Neutrophil (primary cell): ENCODE measurements around the gene NKD1.
"Not testable (repeated sequence)": the region's sequence is repeated elsewhere in the genome, so short reads cannot be mapped to it uniquely, and the experiment has no call there.

ENCODE experiments used
- H3K27ac ChIP-seq: fragments of 200-600 bp; sonication (generic); 2 replicates; pipeline ENCODE4 v1.5.1; 2016; ENCODE audit warnings: mild to moderate bottlenecking, moderate library complexity
- H3K27me3 ChIP-seq: fragments of 200-600 bp; sonication (generic); 2 replicates; pipeline ENCODE4 v1.6.0; 2016; ENCODE audit warnings: mild to moderate bottlenecking
- H3K36me3 ChIP-seq: fragments of 200-600 bp; sonication (generic); 2 replicates; pipeline ENCODE4 v1.5.1; 2017
- H3K4me1 ChIP-seq, 2 experiments: fragments of 200-600 bp in 1 of 2; sonication (generic) in 1 of 2; 1 replicate in 1 of 2; 2 replicates in 1 of 2; pipeline versions ENCODE4 v1.5.1 to v1.6.1; 2013 to 2016; ENCODE audit warnings: low read depth in 1 of 2, low read length in 1 of 2, mild to moderate bottlenecking in 1 of 2, moderate library complexity in 1 of 2; ENCODE audit not compliant: control insufficient read depth in 1 of 2, insufficient read depth in 1 of 2
- H3K4me3 ChIP-seq, 2 experiments: fragments of 200-600 bp in 1 of 2; sonication (generic) in 1 of 2; 1 replicate in 1 of 2; 2 replicates in 1 of 2; pipeline ENCODE4 v1.5.1; 2013 to 2016; ENCODE audit warnings: low read depth in 1 of 2, low read length in 1 of 2, mild to moderate bottlenecking in 1 of 2, moderate library complexity in 1 of 2
- H3K9me3 ChIP-seq: fragments of 200-600 bp; sonication (generic); 2 replicates; pipeline ENCODE4 v1.5.1; 2016
- CTCF ChIP-seq: fragments of 200-600 bp; sonication (generic); IDR thresholded peaks from 2 replicates; pipeline ENCODE4 v1.5.1; 2016; ENCODE audit warnings: antibody characterized with exemption

The NKD1 gene

GRCh38 chr16:50573947-50574744, 25.9 kb downstream of the NKD1 start:
- no peaks in the 10 kb centered on the region for H3K27me3 ChIP-seq
- no peak overlapping the region for H3K4me3 ChIP-seq
- H3K36me3 ChIP-seq, result no peaks in the 10 kb centered on the region
- TF ChIP-seq CTCF, result no peak
- no peaks in the 10 kb centered on the region for H3K4me1 ChIP-seq
- H3K9me3 ChIP-seq, result no peaks in the 10 kb centered on the region
- no peak overlapping the region for H3K27ac ChIP-seq

- no peak for TF ChIP-seq CTCF
- Histone ChIP-seq H3K36me3 (no peaks in the 10 kb centered on the region), H3K9me3 (no peaks in the 10 kb centered on the region), H3K4me3 (no peak overlapping the region), H3K27ac (no peak overlapping the region), H3K27me3 (no peaks in the 10 kb centered on the region), H3K4me1 (no peaks in the 10 kb centered on the region)
Observed at GRCh38 chr16:50574745-50575136, 26.5 kb downstream of the NKD1 start.

- no peak overlapping the region for H3K4me3 ChIP-seq
- H3K27ac ChIP-seq, result no peak overlapping the region
- H3K4me1 ChIP-seq, result no peaks in the 10 kb centered on the region
- TF ChIP-seq CTCF, result no peak
- no peaks in the 10 kb centered on the region for H3K9me3 ChIP-seq
- H3K36me3 ChIP-seq, result no peaks in the 10 kb centered on the region
- H3K27me3 ChIP-seq, result no peaks in the 10 kb centered on the region
Observed at GRCh38 chr16:50575743-50576142, 27.5 kb downstream of the NKD1 start.

GRCh38 chr16:50576403-50577113, 28.4 kb downstream of the NKD1 start:
- H3K9me3 ChIP-seq, result no peaks in the 10 kb centered on the region
- no peak overlapping the region for H3K4me3 ChIP-seq
- H3K27ac ChIP-seq, result no peak overlapping the region
- TF ChIP-seq CTCF, result no peak
- no peaks in the 10 kb centered on the region for H3K4me1 ChIP-seq
- no peaks in the 10 kb centered on the region for H3K27me3 ChIP-seq
- no peaks in the 10 kb centered on the region for H3K36me3 ChIP-seq

- Histone ChIP-seq H3K9me3 (no peaks in the 10 kb centered on the region), H3K36me3 (no peaks in the 10 kb centered on the region), H3K27me3 (no peaks in the 10 kb centered on the region), H3K27ac (no peak overlapping the region), H3K4me1 (no peaks in the 10 kb centered on the region), H3K4me3 (no peak overlapping the region)
- TF ChIP-seq CTCF, result no peak
Observed at GRCh38 chr16:50578137-50578536, 29.9 kb downstream of the NKD1 start.

- not testable (repeated sequence) for H3K27ac ChIP-seq, H3K36me3 ChIP-seq, H3K4me3 ChIP-seq, H3K4me1 ChIP-seq, H3K9me3 ChIP-seq, H3K27me3 ChIP-seq
Observed at GRCh38 chr16:50579373-50579772, 31.2 kb downstream of the NKD1 start.
